HG03354 (cell line): ENCODE measurements around the gene TCEANC2.
"Not testable (repeated sequence)": the region's sequence is repeated elsewhere in the genome, so short reads cannot be mapped to it uniquely, and the experiment has no call there.

Experiments used
- ATAC-seq: cut with Tn5 transposase; IDR thresholded peaks from one replicate; pipeline ENCODE4 v1.9.1; 2021; ENCODE audit warnings: mild to moderate bottlenecking; ENCODE audit not compliant: unreplicated experiment, poor library complexity, severe bottlenecking

Gene TCEANC2

DNA sequence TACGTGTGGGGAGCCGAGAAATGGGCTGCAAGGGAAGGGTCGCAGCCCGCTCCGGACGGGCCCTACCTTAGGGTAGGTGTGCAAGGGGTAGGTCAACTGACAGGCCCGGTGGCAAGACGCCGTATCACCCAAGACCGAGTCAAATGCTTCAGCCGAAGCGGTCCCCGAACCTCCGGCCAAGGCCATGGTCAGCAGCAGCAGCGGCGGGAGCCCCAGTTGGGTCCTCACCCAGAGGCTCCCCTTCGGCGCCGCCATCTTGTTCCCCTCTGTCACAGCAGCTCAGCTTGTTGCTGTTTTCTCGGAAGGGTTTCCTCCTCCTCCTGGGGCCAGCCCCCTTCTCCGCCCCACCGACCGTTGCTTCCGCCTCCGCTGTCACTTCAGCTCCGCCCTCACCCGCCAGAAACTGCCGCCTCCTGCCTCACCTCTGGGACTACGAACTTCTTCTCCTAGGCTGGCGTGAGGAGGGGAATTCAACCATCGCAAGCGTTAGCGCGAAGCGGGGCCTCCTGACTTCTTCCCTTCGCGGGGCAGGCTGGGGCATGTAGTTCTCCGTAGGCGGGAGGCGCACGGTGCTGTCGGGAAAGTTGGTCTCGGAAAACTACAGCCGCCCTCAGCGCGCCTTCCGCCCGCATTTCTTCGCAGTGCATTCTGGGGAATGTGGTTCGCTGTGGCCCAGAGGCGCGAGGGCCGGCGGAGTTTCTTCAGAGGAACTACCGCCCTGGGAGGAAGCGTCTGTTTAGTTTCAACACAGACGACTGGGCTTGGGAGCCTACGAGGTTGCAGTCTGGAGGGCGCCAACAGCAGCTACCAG, at the start of gene TCEANC2, which contains the start of gene TMEM59:
Gene TCEANC2, plus strand, starts transcription at position 675 of the 811 bp plus-strand sequence. CDS start 815 bp downstream, outside the sequence.
Gene TMEM59, minus strand, starts transcription at position 271 of the 811 bp plus-strand sequence. Its CDS starts 16 bp downstream, at position 255.
- peak; percentile 92 for ATAC-seq

DNA sequence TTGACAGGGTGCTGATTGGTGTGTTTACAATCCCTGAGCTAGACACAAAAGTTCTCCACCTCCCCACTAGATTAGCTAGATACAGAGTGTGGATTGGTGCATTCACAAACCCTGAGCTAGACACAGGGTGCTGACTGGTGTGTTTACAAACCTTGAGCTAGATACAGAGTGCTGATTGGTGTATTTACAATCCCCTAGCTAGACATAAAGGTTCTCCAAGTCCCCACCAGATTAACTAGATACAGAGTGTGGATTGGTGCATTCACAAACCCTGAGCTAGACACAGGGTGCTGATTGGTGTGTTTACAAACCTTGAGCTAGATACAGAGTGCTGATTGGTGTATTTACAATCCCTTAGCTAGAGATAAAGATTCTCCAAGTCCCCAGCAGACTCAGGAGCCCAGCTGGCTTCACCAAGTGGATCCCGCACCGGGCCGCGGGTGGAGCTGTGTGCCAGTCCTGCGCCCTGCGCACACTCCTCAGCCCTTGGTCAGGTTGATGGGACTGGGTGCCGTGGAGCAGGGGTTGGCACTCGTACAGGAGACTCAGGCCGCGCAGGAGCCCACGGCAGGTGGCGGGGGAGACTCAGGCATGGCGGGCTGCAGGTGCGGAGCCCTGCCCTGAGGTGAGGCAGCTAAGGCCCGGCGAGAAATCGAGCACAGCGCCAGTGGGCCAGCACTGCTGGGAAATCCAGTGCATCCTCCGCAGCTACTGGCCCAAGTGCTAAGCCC, 49.5 kb upstream of the TCEANC2 start:
- ATAC-seq, result not testable (repeated sequence)

DNA sequence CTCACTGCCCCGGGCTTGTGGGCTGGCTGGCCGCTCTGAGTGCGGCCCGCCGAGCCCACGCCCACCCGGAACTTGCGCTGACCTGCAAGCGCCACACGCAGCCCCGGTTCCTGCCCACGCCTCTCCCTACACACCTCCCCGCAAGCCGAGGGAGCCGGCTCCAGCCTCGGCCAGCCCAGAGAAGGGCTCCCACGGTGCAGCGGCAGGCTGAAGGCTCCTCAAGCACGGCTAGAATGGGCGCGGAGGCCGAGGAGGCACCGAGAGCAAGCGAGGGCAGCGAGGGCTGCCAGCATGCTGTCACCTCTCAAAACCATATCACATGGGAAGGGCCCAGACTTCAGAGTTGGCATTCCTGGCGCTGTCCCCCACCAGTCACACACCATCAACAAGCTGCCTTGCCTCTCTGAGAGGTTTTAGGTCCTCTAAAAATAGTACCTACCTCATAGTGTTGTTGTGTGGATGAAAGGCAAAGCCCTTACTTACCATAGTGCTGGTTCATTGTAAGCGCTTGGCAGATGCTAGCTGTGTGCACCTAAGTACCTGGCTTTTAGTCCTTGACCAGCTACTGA, 48.8 kb upstream of the TCEANC2 start:
- no peak for ATAC-seq

DNA sequence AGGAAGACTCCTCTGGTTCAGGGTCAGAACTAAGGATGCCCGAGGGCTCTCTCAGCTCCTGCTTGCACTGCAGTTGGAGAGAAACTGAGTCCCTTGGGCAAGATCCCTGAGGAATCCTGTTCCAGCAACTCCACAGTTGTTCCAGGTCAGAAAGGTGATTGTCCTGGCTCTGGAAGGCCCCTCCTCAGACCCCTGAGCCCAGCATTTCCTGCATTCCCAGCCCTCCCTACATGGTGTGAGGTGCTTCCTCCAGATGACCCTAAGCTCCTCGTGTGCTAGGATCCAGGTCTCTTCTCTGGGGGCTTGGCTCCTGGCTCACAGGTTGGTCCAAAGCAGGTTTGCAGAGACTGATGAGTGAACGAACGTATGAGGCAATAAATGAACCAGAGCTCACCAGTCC, 46.9 kb upstream of the TCEANC2 start:
- ATAC-seq, result no peak

- ATAC-seq, result no peak
Measured at GRCh38 chr1:54007613-54008012, 45.8 kb upstream of the TCEANC2 start.

DNA sequence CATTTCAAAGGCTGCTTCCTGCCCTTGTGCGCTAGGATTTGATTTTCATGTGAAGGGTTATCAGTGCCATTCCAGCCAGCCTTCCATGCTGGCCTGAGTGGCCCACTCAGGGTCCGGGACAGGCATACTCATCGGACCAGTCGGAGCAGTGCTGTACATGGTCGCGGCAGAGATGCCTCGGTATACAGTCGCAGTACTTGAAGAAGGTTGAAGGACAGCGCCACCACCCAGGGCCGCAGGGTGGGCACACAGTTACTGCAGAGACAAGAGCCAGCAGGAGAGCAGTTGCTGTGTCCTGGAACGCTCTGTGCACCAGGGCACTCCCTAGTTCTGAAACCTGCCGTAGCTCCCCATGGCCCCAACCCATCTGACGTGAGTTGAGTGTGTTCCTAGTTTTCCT, 44.5 kb upstream of the TCEANC2 start:
- no peak for ATAC-seq

GRCh38 chr1:54009406-54009805, 44.0 kb upstream of the TCEANC2 start:
- ATAC-seq, result no peak

GRCh38 chr1:54010415-54011117, 42.8 kb upstream of the TCEANC2 start:
- ATAC-seq, result no peak

DNA sequence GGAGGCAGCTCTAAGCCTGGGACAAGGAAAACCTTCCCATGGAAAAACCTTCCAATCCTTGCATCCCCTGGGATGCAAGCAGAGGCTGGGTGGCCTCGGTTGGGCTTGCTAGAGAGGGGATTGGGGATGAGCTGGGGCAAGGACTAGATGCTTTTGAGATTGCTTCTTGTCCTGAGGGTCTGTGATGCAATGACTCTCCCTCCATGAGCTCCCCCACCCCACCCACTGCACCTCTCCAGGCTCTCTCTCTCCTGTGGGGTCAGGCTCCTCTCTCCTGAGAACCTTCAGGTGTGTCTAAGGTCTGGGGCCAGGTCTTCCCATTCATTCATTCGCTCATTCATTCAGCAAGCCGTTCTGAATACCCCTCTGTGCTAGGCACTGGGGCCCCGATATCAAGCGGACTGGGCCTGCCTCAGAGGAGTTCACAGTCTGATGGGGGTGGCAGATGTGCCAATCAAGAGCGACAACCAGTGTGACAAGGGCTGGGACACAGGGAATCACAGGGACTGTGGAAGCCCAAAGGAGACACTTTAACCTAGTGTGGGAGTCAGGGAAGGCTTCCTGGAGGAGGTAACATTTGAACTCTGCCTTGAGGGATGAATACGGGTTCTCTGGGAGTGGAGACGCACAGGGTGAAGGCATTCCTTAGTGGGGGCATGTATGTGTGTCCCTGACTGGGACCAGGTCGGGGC, 41.9 kb upstream of the TCEANC2 start:
- ATAC-seq, result no peak

DNA sequence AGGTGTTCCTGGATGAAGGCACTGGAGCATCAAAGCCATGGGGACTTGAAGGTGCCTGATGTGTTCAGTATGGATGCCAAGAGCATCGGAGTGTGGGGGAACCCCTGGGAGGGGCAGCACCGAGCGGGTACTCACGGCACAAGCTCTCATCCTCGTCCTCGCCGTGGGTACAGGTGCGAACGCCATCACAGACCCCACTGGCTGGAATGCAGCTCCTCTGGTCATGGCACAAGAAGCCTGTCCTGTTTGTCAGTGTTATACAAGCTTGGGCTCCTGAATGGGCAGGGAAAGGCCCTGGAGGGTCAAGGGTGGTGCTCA, 41.4 kb upstream of the TCEANC2 start:
- ATAC-seq, result no peak

DNA sequence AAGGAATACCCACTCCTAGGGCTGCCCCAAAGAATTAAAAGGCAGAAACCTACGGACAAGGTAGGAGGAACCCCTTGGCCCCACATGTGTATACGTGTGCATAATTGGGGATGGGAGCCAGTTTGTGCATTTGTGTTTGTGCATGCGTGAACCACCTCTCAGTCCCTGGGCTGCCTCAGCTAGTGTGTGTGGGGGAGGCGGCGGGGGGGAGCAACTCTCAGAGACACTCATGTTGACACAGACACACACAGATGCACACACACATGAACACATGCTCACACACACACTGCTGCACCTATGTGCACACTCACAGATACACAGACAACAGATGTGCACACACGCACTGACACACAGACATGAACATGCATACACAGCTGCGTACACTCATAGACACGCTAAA, 40.5 kb upstream of the TCEANC2 start:
- ATAC-seq, result no peak

GRCh38 chr1:54013393-54014008, 39.9 kb upstream of the TCEANC2 start:
- ATAC-seq, result no peak

- ATAC-seq, result no peak
Measured at GRCh38 chr1:54014009-54014629, 39.3 kb upstream of the TCEANC2 start.

GRCh38 chr1:54016343-54017282, 36.8 kb upstream of the TCEANC2 start:
- no peak for ATAC-seq

- no peak for ATAC-seq
Measured at GRCh38 chr1:54017979-54018378, 35.4 kb upstream of the TCEANC2 start, which contains the start of gene LDLRAD1. Gene LDLRAD1 (minus strand): TSS chr1:54018186. CDS start chr1:54018112, 74 bp downstream.

DNA sequence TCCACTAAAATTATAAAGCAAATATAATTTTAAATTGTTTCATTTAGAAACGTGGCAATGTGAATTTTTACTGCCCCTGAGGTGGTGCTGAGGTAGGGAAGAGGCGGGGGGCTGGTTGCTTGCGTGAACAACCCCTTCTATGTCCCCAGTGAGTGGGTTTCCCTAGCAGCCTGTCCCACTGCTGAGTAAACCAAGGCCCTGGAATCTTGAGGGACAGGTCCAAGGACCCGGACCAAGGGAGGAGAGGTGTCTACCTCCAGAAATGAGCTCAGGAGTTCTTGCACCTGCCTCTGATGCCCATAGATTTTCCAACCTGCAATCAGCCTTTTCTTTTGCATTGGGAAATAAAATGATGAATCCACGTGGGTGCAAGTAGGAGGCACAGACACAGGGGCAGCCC, 34.8 kb upstream of the TCEANC2 start:
- ATAC-seq, result no peak

DNA sequence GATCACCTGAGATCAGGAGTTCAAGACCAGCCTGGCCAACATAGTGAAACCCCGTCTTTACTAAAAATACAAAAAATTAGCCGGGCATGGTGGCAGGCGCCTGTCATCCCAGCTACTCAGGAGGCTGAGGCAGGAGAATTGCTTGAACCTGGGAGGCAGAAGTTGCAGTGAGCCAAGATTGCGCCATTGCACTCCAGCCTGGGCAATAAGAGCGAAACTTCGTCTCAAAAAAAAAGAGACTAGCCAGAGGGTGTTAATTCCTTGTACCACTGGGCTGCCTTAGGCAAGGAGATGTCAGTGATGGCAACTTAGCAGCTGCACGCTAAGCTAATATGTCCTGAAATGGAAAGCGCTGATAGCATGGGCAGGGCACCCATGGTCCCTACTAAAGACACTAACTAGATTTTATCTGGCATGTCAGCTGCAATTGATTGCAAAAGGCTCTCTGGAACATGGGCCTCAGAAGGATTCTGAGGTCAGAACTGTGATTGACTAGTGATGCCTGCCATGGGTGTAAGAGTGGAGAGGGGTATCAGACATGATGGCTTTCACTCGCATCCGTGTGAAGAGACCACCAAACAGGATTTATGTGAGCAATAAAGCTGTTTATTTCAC, 33.7 kb upstream of the TCEANC2 start:
- ATAC-seq, result not testable (repeated sequence)
